ENCODE results near the gene MLX. TPM values are rescaled to one million over a fixed set of nuclear protein-coding genes. Genes with fewer than 3 reads are reported as not detected.
"Not testable (repeated sequence)": the region's sequence is repeated elsewhere in the genome, so short reads cannot be mapped to it uniquely, and the experiment has no call there.

The MLX gene
- total RNA-seq, 1 donor from 2014 or later, result 61.3 TPM

DNA sequence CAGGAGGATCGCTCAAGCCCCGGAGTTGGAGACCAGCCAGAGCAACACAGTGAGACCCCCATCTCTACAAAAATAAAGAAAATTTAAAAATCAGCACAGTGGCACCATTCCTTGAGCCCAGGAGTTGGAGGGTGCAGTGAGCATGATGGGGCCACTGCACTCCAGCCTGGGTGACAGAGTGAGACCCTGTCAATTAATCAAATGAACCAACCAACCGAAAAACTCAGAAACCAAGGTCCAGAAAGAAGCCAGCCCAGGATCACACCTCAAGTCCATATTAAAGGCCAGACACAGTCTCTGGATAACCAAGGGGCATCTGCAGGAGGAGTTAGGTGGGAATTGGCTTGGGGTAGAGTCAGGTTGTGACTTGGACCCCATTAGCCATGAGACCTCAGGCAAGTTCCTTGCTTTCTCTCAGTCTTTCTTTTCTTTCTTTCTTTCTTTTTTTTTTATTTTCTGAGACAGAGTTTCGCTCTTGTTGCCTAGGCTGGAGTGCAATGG lies 11.7 kb upstream of the MLX start:
- DNase-seq, result no peak
- Histone ChIP-seq H3K4me1 (peaks cover 15% of the 10 kb centered on the region), H3K4me3 (peak overlapping the region; percentile 89), H3K27me3 (no peaks in the 10 kb centered on the region), H3K9me3 (no peaks in the 10 kb centered on the region), H3K36me3 (no peaks in the 10 kb centered on the region), H3K27ac (peak overlapping the region; percentile 92)
- intact Hi-C loops (cut with DNase I), result no loop called here
- no peak for TF ChIP-seq CTCF (IDR thresholded peaks at IDR 0.05)
- no peak for ATAC-seq

- not testable (repeated sequence) for H3K9me3 ChIP-seq
Observed at GRCh38 chr17:42555961-42556617, 10.8 kb upstream of the MLX start.

DNA sequence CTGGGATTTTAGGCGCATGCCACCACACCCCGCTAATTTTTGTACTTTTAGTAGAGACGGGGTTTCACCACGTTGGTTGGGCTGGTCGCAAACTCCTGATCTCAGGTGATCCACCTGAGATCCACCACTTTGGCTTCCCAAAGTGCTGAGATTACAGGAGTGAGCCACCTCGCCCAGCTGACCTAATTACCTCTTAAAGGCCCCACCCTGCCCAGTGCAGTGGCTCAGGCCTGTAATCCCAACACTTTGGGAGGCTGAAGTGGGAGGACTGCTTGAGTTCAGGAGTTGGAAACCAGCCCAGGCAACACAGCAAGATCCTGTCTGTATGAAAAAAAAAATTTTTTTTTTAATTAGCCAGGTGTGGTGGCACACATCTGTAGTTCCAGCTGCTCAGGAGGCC lies 7.8 kb upstream of the MLX start:
- intact Hi-C loops (cut with DNase I), result no loop called here
- peak; percentile 15 for ATAC-seq
- H3K4me1 ChIP-seq, result peaks cover 28% of the 10 kb centered on the region
- no peaks in the 10 kb centered on the region for H3K27me3 ChIP-seq
- no peaks in the 10 kb centered on the region for H3K9me3 ChIP-seq
- H3K36me3 ChIP-seq, result peaks cover 2% of the 10 kb centered on the region
- no peak for DNase-seq
- H3K4me3 ChIP-seq, result no peak overlapping the region
- peak overlapping the region; percentile 47 for H3K27ac ChIP-seq
- TF ChIP-seq CTCF (IDR thresholded peaks at IDR 0.05), result no peak

More at GRCh38 chr17:42555961-42556617, 10.8 kb upstream of the MLX start:
- H3K27me3 ChIP-seq; DNase-seq; H3K4me3 ChIP-seq; ATAC-seq; intact Hi-C loops (cut with DNase I); H3K36me3 ChIP-seq: not testable (repeated sequence)
- Histone ChIP-seq H3K27ac (peak overlapping the region; percentile 92), H3K4me1 (peaks cover 15% of the 10 kb centered on the region)

DNA sequence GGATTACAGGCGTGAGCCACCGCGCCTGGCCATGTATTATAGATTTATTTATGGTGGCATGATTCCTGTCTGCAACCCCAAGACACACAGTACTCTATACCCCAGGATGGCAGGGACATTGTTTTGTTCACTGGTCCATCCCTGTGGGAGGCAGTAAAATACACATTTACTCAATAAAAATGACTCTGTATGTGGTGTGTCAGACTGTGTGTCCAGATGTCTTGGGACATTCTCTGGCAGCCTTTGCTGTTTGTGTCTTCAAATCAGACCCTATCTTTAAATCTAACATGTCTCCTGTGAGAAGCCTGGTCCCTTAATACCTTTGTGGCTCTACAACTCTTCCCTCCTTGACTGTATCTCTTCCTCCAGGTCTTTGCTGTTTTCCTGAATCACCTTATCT lies 6.7 kb upstream of the MLX start:
- Histone ChIP-seq H3K4me3 (no peak overlapping the region), H3K4me1 (peaks cover 33% of the 10 kb centered on the region), H3K27ac (no peak overlapping the region), H3K36me3 (peaks cover 14% of the 10 kb centered on the region), H3K27me3 (no peaks in the 10 kb centered on the region), H3K9me3 (no peaks in the 10 kb centered on the region)
- DNase-seq, result no peak
- intact Hi-C loops (cut with DNase I), result no loop called here
- ATAC-seq, result no peak
- TF ChIP-seq CTCF (IDR thresholded peaks at IDR 0.05), result no peak

DNA sequence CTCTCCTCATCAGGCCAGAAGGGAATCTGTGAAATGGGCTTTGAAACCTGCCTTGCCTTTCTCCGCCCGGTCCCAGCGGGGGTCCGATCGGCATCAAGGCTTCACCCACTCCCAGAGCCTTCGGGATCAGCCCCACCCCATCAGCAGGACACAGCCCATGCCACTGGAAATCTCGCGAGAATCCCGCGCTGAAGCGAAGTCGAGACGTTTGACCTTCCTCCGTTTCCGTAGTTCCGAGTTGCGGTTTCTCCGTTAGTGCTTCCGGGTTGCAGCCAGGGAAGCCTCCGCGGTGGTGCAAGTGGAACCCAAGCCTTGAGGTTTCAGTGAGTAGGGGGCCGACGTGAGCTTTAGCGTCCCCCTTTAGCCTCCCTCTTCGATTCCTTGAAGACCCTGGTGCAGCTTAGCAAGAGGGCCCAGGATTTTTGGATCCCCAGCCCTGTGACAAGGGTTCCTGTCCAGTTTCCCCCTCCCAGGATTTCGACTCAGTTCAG lies 5.0 kb upstream of the MLX start, which contains the start of gene COASY:
COASY (plus strand) TSS at position 252 of the 491 bp plus-strand sequence. CDS start 475 bp downstream, outside the sequence.
- Histone ChIP-seq H3K27me3 (no peaks in the 10 kb centered on the region), H3K27ac (peak within 1 kb of the TSS; percentile 85), H3K36me3 (peaks cover 21% of the 10 kb centered on the region), H3K4me1 (peaks cover 36% of the 10 kb centered on the region), H3K9me3 (no peaks in the 10 kb centered on the region), H3K4me3 (peak within 1 kb of the TSS; percentile 98)
- DNase-seq (peak; percentile 97), ATAC-seq (peak; percentile 85)
- TF ChIP-seq CTCF (IDR thresholded peaks at IDR 0.05), result no peak
- intact Hi-C loops (cut with DNase I), result no loop called here

GRCh38 chr17:42562388-42563142 lies 4.3 kb upstream of the MLX start:
- ATAC-seq, result peak; percentile 0
- no peaks in the 10 kb centered on the region for H3K9me3 ChIP-seq
- no peaks in the 10 kb centered on the region for H3K27me3 ChIP-seq
- DNase-seq, result peak; percentile 65
- intact Hi-C loops (cut with DNase I), result no loop called here
- H3K4me3 ChIP-seq, result peak overlapping the region; percentile 98
- peaks cover 21% of the 10 kb centered on the region for H3K36me3 ChIP-seq
- TF ChIP-seq CTCF (IDR thresholded peaks at IDR 0.05), result no peak
- peaks cover 37% of the 10 kb centered on the region for H3K4me1 ChIP-seq
- H3K27ac ChIP-seq, result peak overlapping the region; percentile 85
